Stimulated activated CD4-positive, alpha-beta T cell treated with anti-CD3 and anti-CD28 coated beads, Interleukin-2, amount 100 ng/mL, for 4 hours (primary cell): ENCODE results near the gene MYCBP2.
A peak's percentile ranks its signal among the peaks of the same experiment; 100 is the strongest.
"Not testable (repeated sequence)": the region's sequence is repeated elsewhere in the genome, so short reads cannot be mapped to it uniquely, and the experiment has no call there.

ENCODE experiments used
- DNase-seq: peaks from one replicate; pipeline ENCODE4 v3.0.0-alpha.2; 2020; ENCODE audit warnings: low read depth

The MYCBP2 gene

DNA sequence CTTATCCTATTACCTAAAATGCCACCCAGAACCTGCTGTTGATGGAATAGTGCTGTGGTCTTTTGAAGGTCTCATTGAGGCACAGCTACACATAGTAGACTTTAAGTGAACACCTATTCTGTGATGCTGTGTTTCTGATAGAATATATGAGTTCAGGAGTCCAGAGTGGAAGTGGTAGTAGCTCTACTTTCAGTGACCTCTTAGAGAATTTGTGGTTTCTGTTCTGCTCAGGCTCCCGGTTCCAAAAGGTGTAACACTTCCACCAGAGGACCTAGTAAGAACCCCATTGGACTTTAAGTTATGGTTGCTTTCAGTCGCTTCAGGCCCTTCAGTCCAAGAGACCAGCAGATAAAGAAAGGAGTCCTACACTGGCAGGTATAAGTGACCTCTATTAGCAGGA lies 11.4 kb upstream of the MYCBP2 start:
- no peak for DNase-seq

GRCh38 chr13:77337159-77337558 lies 10.3 kb upstream of the MYCBP2 start:
- no peak for DNase-seq

GRCh38 chr13:77335543-77335942 lies 8.6 kb upstream of the MYCBP2 start:
- no peak for DNase-seq

DNA sequence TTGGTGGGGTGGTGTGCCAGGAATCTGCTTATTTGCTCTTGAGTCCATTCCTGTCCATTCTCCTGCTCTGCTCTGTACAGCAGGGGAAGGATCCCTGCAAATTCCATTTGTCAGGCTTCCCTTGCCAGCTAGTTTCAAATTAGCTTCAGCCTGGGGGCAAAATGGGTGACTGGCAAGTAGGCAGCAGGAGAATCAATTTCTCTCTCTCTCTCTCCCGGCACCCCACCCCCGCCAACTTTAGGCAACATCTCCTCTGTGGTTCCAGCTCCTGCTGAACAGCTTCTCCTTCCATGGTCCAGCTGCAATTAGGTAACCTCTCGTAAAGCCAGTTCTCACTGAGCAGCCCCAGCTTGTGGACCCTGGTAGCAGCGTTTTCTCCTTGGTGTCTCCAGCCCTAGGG lies 6.7 kb upstream of the MYCBP2 start:
- no peak for DNase-seq

GRCh38 chr13:77331421-77331820 lies 4.5 kb upstream of the MYCBP2 start:
- DNase-seq, result no peak

DNA sequence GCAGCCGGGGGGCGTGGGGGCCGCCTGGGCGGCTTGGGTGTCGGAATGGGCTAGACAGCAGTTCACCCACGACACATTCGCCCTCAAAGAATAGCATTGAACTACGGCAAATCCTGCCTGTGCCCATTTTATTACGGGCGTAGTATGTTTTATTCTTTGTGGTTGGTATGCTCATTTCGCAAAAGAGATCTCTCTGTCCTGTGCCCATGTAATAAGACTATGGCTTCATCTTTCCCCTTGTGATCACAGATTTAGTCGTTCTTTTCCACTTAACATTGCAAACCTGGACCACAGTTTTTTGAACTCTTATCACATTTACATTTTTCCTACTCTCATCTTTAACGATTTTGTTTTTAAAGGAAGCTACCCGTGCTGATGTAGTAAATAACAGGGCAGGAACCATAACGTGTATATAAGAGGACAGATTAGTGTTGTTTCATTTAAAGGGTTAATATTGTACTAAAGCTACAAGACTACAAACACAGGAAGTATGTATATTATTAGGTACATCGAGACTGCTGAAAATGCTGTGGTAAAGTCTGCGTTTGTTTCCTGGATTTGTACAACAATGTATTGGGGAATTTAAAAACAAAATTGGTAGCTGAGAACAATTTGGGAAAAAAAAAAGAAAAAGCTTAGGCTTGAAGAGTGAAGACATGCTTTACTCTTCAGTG lies 3.2 kb upstream of the MYCBP2 start:
- no peak for DNase-seq

DNA sequence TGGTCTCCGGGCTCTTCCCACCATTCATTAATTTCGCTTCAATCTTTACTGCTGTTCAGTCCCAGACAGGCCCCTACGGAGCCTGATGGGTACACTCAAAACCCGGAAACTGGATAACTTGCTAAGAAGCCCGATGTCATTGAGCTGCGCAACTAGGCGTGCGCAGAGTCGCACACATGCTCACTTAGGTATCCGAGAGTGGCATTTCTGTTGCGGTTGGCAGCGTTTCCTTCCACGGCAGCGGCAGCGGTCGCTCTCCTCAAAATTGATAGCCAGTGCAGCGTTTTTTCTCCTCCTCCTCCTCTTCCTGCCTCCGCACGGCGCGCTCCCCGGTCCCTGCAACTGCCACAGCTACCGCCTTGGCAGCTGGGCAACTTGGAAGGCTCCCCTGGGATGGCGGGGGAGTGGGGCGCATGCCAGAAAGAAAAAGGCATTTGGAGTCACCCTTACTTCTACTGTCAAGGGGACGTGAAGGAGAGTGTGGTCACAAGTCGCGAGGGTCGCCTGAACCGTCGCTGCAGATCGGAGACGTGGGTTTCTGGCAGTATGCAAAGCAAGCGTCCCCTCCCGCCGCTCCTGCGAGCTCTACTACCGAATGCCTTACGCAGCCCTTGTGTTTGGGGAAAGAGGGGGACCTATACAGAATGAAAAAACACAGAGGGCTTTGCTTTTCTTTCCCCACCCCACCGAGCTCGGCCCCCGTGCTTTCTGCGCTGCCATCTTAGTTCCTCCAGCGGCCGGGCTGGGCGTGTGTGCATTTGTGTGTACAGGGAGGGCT lies 2.4 kb upstream of the MYCBP2 start:
- DNase-seq, result peak; percentile 77

DNA sequence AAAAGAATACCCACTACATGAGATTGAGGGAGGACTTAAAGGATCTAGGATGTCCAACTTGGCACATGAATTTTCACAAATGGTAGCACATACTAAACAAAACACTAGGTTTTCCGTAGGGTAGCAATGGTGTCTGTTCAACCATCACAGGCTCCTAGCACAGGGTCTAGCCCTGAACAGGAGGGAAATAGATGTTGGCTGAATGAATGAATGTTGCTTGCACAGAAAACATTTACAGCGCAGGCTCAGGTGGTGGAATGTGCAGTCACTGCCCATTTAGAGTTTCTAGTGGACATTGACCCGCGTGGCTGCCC lies 1.9 kb upstream of the MYCBP2 start:
- no peak for DNase-seq

- no peak for DNase-seq
Measured at GRCh38 chr13:77325371-77325980, 1.4 kb downstream of the MYCBP2 start.

GRCh38 chr13:77323858-77324257 lies 3.0 kb downstream of the MYCBP2 start:
- DNase-seq, result no peak

GRCh38 chr13:77319536-77319935 lies 7.4 kb downstream of the MYCBP2 start:
- DNase-seq, result no peak

DNA sequence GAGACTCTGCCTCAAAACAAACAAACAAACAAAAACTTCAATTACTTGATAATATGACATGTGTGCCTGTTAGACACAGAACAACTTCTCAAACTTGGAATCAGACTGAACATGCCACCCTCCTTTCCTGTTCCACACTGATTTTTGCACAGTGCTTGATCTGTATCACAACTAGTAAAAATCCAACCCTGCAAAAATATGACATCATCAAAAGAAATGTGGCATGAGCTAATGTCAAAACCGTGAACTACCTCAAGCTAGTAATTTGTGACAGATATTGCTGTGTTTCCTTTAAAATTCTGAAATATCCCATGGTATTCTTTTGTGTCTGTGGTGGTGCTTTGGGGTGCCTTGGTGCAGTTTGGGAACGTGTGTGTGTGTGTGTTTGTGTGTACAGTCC lies 8.2 kb downstream of the MYCBP2 start:
- no peak for DNase-seq

GRCh38 chr13:77316430-77316829 lies 10.5 kb downstream of the MYCBP2 start:
- no peak for DNase-seq

- DNase-seq, result not testable (repeated sequence)
Measured at GRCh38 chr13:77315509-77315908, 11.4 kb downstream of the MYCBP2 start.

- DNase-seq, result no peak
Measured at GRCh38 chr13:77313923-77314322, 13.0 kb downstream of the MYCBP2 start.

DNA sequence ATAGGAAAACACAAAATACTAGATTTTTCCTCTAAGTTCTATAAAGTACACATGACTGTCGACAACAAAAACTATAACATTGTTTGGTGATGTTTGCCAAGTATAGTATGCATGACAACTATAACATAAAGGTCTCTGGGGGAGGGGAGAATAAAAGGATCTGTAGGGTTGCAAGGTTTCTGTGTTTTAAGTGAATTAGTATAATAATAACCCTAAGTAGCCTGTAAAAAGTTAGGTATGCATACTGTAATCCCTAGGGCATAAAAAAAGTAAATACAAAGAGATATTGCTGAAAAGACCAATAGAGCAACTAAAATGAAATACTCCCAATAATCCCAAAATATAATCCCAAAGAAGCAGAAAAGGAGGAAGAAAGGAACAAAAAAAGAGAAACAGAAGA lies 14.6 kb downstream of the MYCBP2 start:
- DNase-seq, result no peak

GRCh38 chr13:77310579-77311279 lies 16.2 kb downstream of the MYCBP2 start:
- DNase-seq, result no peak

DNA sequence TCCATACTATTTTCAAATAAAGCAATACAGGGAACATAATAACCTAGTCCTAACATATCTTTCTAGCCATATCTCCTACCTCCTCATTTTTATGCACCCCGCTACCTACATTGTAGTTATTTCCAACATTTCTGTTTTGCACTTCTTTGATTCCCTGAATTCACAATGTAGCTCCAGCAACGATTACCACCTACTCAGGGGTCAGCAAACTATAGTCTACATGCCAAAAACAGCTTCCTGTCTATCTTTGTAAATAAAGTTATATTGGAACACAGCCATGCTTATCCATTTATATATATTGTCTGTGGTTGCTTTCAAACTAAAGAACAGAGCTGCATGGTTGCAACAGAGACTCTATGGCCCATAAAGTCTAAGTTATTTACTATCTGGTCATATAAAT lies 16.7 kb downstream of the MYCBP2 start:
- DNase-seq, result no peak

DNA sequence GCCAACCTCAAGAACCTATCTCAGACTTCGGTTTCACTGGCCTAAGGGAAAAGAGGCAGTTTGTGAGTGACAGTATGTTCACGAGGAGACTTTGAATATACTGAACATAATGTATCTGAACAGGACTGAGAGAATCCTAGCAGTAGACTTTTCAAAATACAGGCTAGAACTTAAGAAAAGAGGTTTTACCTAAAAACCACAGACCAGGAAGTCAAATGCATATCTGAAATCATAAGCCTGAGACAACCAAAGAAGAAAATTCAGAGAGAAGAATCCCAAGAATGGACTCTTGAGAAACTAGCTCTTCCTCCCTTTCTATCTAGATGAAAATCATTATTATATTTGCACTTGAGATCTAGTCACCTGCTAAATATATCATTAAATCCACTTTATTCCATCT lies 17.6 kb downstream of the MYCBP2 start:
- no peak for DNase-seq

- DNase-seq, result no peak
Measured at GRCh38 chr13:77306458-77306857, 20.4 kb downstream of the MYCBP2 start.

DNA sequence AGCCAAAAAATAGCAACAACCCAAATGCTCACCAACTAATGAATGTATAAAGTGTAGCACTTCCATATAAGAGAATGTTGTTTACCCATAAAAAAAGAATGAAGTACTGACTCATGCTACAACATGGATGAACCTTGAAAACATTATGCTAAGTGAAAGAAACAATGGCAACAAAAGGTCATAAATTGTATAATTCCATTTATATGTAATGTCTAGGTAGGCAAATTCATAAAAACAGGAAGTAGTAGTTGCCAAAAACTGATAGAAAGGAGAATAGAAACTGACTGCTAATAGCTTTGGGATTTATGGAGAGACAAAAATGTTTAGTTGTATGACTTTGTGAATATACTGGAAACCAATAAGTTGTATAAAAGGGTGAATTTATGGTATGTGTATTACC lies 21.6 kb downstream of the MYCBP2 start:
- no peak for DNase-seq

DNA sequence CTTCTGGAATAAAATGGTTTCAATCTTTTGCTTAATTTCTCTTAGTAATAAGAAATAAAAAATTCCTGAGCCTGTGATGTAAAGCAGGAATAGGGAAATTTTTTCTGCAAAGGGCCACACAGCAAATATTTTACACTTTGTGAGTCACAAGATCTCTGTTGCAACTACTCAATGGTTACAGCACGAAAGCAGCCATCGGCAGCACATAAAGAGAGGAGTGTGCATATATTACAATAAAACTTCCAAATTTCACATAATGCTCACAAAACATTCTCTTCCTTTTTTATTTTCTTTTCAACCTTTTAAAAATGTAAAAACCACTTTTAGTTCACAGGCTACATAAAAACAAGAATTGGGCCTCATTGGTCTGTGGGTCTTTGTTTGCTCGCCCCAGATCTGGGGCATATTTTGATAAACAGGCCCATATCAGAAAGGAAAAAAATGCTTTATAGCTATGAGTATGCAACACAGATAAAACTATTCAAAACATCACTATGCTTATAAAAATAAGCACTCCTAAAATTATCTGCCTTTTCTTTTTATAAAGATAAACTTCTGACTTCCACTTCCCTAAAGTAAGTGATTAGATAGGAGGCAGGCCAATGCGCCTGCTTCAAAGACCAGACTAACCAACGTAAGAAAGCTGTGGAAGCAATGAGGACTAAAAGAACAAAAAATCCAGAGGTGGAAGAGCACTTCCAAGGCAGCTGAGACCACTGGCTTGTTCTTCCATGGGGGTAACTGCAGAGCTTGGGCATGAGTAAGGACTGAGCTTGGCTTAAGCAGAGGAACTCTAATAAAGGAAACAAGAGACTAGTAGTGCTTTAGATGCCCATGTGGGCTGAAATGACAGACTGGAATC lies 26.5 kb downstream of the MYCBP2 start:
- DNase-seq, result no peak
